K562 (cell line): ENCODE measurements around the gene POLR3GL. TPM values are rescaled to one million over a fixed set of nuclear protein-coding genes. Genes with fewer than 3 reads are reported as not detected.

ENCODE experiments used
- ATAC-seq: fragments of 200-7000 bp; cut with Tn5 transposase; 3 replicates; pipeline ENCODE4 v1.9.1; 2020; ENCODE audit warnings: moderate library complexity
- BruUV-seq: library from RNA; stranded (reverse); fragments of 400-500 nt; replicated peaks from 2 replicates; lab custom pipeline; 2021; lab: Mats Ljungman, UMichigan
- CTCF ChIA-PET: fragments of 300-600 bp; formaldehyde crosslinking; extraction: SDS; loops from one replicate; lab custom pipeline; 2021; ENCODE audit warnings: low intra/inter-chr PET ratio; lab: Yijun Ruan, JAX
- POLR2A ChIA-PET: fragments of 300-600, 350-650 bp; sonication (Branson Sonifier 250); formaldehyde crosslinking; extraction: SDS; loops from one replicate; lab custom pipeline; 2021; ENCODE audit warnings: antibody characterized with exemption, inconsistent platforms; lab: Yijun Ruan, JAX
- DNase-seq, 4 experiments: peaks; one replicate each; pipeline versions ENCODE4 v3.0.0 to v3.0.0-alpha.2; 2011 to 2018; ENCODE audit warnings: low spot score in 3 of 4, mixed read lengths in 3 of 4; ENCODE audit errors: extremely low read depth in 1 of 4
- FAIRE-seq: peaks from 2 replicates; lab custom pipeline; 2011; peaks lifted over from hg19 to GRCh38; lab: Jason Lieb, UNC
- H2AFZ ChIP-seq: 2 replicates; pipeline ENCODE4 v1.6.0; 2011; ENCODE audit warnings: low read depth, low read length, control low read depth, inconsistent platforms
- H3K27ac ChIP-seq: fragments of 200-600 bp; 3 replicates; pipeline ENCODE4 v1.8.0; 2011; ENCODE audit warnings: low read depth, mild to moderate bottlenecking, control low read depth, inconsistent platforms, low read length, moderate library complexity, mixed read lengths; ENCODE audit errors: extremely low read depth
- H3K27me3 ChIP-seq, 2 experiments: fragments of 300-600 bp in 1 of 2; 2 replicates in 1 of 2; 3 replicates in 1 of 2; pipeline versions ENCODE4 v1.6.0 to v1.8.0; 2011; ENCODE audit warnings: inconsistent platforms in 2 of 2, low read length in 2 of 2, mild to moderate bottlenecking in 1 of 2, mixed read lengths in 1 of 2, moderate library complexity in 1 of 2; ENCODE audit not compliant: control insufficient read depth in 2 of 2, insufficient read depth in 2 of 2
- H3K36me3 ChIP-seq: fragments of 300-600 bp; 3 replicates; pipeline ENCODE4 v1.8.0; 2011; ENCODE audit warnings: mild to moderate bottlenecking, low read length, inconsistent platforms; ENCODE audit not compliant: control insufficient read depth, insufficient read depth
- H3K4me1 ChIP-seq, 2 experiments: fragments of 200-600 bp in 1 of 2; replicated peaks in 1 of 2; 2 replicates in 1 of 2; 3 replicates in 1 of 2; pipeline versions ENCODE4 v1.5.1 to v1.8.0; 2011; ENCODE audit warnings: inconsistent platforms in 2 of 2, low read length in 2 of 2, mild to moderate bottlenecking in 1 of 2, mixed read lengths in 1 of 2, moderate library complexity in 1 of 2; ENCODE audit not compliant: control insufficient read depth in 2 of 2, insufficient read depth in 2 of 2
- H3K4me2 ChIP-seq: 2 replicates; pipeline ENCODE4 v1.6.1; 2011; ENCODE audit warnings: low read length, control low read depth, inconsistent platforms, mixed read lengths; ENCODE audit not compliant: insufficient read depth
- H3K4me3 ChIP-seq: fragments of 200-600 bp; sonication (generic), shearing (Covaris generic); 2 replicates; pipeline ENCODE4 v1.5.1; 2016; ENCODE audit warnings: control low read depth, inconsistent platforms
- H3K79me2 ChIP-seq: fragments of 200-600 bp; 3 replicates; pipeline ENCODE4 v1.8.0; 2011; ENCODE audit warnings: low read length, inconsistent platforms; ENCODE audit not compliant: control insufficient read depth, insufficient read depth
- H3K9ac ChIP-seq, 2 experiments: 2 replicates each; pipeline versions ENCODE4 v1.6.0 to v1.6.1; 2011; ENCODE audit warnings: low read depth in 2 of 2, low read length in 2 of 2, control low read depth in 1 of 2, inconsistent platforms in 1 of 2, mild to moderate bottlenecking in 1 of 2, mixed read lengths in 1 of 2; ENCODE audit not compliant: insufficient read depth in 1 of 2
- H3K9me1 ChIP-seq: one replicate; pipeline ENCODE4 v1.6.0; 2011; ENCODE audit warnings: inconsistent platforms, mild to moderate bottlenecking, low read length, moderate library complexity; ENCODE audit not compliant: control insufficient read depth, insufficient read depth
- H3K9me3 ChIP-seq: replicated peaks from 2 replicates; pipeline ENCODE4 v1.5.1; 2011; ENCODE audit warnings: low read depth, low read length, inconsistent platforms; ENCODE audit not compliant: control insufficient read depth, insufficient read depth
- H4K20me1 ChIP-seq: replicated peaks from 2 replicates; pipeline ENCODE4 v1.6.1; 2011; ENCODE audit warnings: low read length, inconsistent platforms, mixed read lengths; ENCODE audit not compliant: control insufficient read depth, insufficient read depth
- ARHGAP35 ChIP-seq: fragments of 450-650 bp; IDR thresholded peaks from 2 replicates; pipeline ENCODE4 v1.6.1; 2018; ENCODE audit not compliant: partially characterized antibody
- ETV1 ChIP-seq: fragments of 450-650 bp; conservative IDR thresholded peaks from 2 replicates; pipeline ENCODE4 v1.6.1; 2016; ENCODE audit warnings: missing genetic modification characterization, control low read depth, low read depth, missing compliant biosample characterization
- HDAC1 ChIP-seq, 2 experiments: fragments of 450-650 bp; IDR thresholded peaks; 2 replicates each; pipeline ENCODE4 v1.6.1; 2016 to 2017; ENCODE audit warnings: inconsistent platforms in 1 of 2, mild to moderate bottlenecking in 1 of 2, moderate library complexity in 1 of 2
- JUND ChIP-seq, 2 experiments: IDR thresholded peaks; 2 replicates in 1 of 2; 3 replicates in 1 of 2; pipeline ENCODE4 v1.6.1; 2011; ENCODE audit warnings: borderline replicate concordance in 2 of 2, low read depth in 2 of 2, low read length in 2 of 2, improper control_type of control experiment in 1 of 2, missing biosample characterization in 1 of 2, missing genetic modification characterization in 1 of 2, missing genetic modification reagents in 1 of 2
- MTA1 ChIP-seq: fragments of 450-650 bp; IDR thresholded peaks from 2 replicates; pipeline ENCODE4 v1.6.1; 2017; ENCODE audit warnings: borderline replicate concordance
- NR2C2 ChIP-seq, 2 experiments: fragments of 200-800 bp in 1 of 2; sonication (Bioruptor generic) in 1 of 2; sonication (generic) in 1 of 2; formaldehyde crosslinking in 1 of 2; IDR thresholded peaks; 2 replicates each; pipeline versions ENCODE4 v1.6.1 to v1.8.0; 2016 to 2022; ENCODE audit warnings: mild to moderate bottlenecking in 1 of 2, missing compliant biosample characterization in 1 of 2, missing genetic modification characterization in 1 of 2, missing genetic modification reagents in 1 of 2
- SRSF9 ChIP-seq: fragments of 200-400 bp; formaldehyde crosslinking; IDR thresholded peaks from 2 replicates; pipeline ENCODE4 v1.6.1; 2017; ENCODE audit warnings: low read depth, low read length, borderline replicate concordance
- ZBED1 ChIP-seq: IDR thresholded peaks from 2 replicates; pipeline ENCODE4 v1.6.1; 2014
- ZC3H11A ChIP-seq: IDR thresholded peaks from 2 replicates; pipeline ENCODE4 v1.6.1; 2012; ENCODE audit warnings: low read depth, low read length, improper control_type of control experiment
- ZZZ3 ChIP-seq: fragments of 450-650 bp; IDR thresholded peaks from 2 replicates; pipeline ENCODE4 v1.6.1; 2016; ENCODE audit warnings: antibody characterized with exemption, mild to moderate bottlenecking, moderate library complexity
- WGBS: fragments of 100-300 bp; shearing (Covaris generic); methylation state at CpG from one replicate; pipeline ENCODE4 v1.1.6; 2016; ENCODE audit warnings: low coverage, mixed read lengths; ENCODE audit not compliant: insufficient coverage; ENCODE audit errors: missing lambda C conversion rate; 5-methylcytosine and 5-hydroxymethylcytosine counted together
- in situ Hi-C: fragments of 300-500 bp; cut with MboI; formaldehyde crosslinking; loops from 4 replicates; pipeline ENCODE4 v1.15.0; 2018; ENCODE audit warnings: inconsistent platforms, mixed read lengths
- intact Hi-C: fragments of 100-400 bp; cut with micrococcal nuclease; formaldehyde crosslinking; loops from 2 replicates; pipeline ENCODE4 v1.14.2; 2022
- polyA plus RNA-seq, 8 experiments: library from polyadenylated mRNA; depleted of rRNA in 4 of 8; stranded (reverse) in 5 of 8; unstranded in 3 of 8; fragments of >200 nt; fragmentation: Nextera tagmentation in 2 of 8; fragmentation: Illumina TruSeq in 1 of 8; extraction: Ambion mirVana in 2 of 8; extraction: Trizol in 1 of 8; gene quantifications; 2 replicates each; pipeline versions ENCODE4 v1.2.1 to v1.2.3, GENCODE V29; 2011 to 2014; ENCODE audit warnings: inconsistent platforms in 1 of 8, missing spikeins in 1 of 8
- total RNA-seq, 7 experiments: library from RNA; depleted of rRNA in 6 of 7; stranded (reverse); fragments of >200 nt in 6 of 7; fragmentation: Illumina TruSeq in 2 of 7; extraction: Trizol in 2 of 7; gene quantifications; 2 replicates each; pipeline versions ENCODE4 v1.2.1 to v1.2.3, GENCODE V29; 2011 to 2021; ENCODE audit warnings: low replicate concordance in 1 of 7
- TF ChIP-seq, protein P1 (sequence below), 2 experiments: fragments of 450-650 bp in 1 of 2; IDR thresholded peaks; 2 replicates each; pipeline ENCODE4 v1.6.1; 2011 to 2017; ENCODE audit warnings: low read depth in 2 of 2, antibody characterized with exemption in 1 of 2, borderline replicate concordance in 1 of 2, low read length in 1 of 2, mild to moderate bottlenecking in 1 of 2, mixed read lengths in 1 of 2; ENCODE audit not compliant: control insufficient read depth in 1 of 2
- TF ChIP-seq, protein P2 (sequence below): sonication (generic); formaldehyde crosslinking; IDR thresholded peaks from 2 replicates; pipeline ENCODE4 v1.8.0; 2022; ENCODE audit warnings: mild to moderate bottlenecking, missing genetic modification reagents
- TF ChIP-seq, protein P3 (sequence below): fragments of 250-450 bp; sonication (Bioruptor Pico); IDR thresholded peaks from 2 replicates; pipeline ENCODE4 v1.8.0; 2021; ENCODE audit warnings: moderate library complexity, mild to moderate bottlenecking, inconsistent platforms
- TF ChIP-seq, protein P4 (sequence below): sonication (generic); formaldehyde crosslinking; IDR thresholded peaks from 2 replicates; pipeline ENCODE4 v1.8.0; 2022; ENCODE audit warnings: mild to moderate bottlenecking, missing genetic modification reagents

The POLR3GL gene
- total and polyA plus RNA-seq, 9 of the 15 experiments (the other 6 are each of a cell fraction or from before 2014, with no cell fraction given): 14.6 to 48.4 (median 38.2) TPM

DNA sequence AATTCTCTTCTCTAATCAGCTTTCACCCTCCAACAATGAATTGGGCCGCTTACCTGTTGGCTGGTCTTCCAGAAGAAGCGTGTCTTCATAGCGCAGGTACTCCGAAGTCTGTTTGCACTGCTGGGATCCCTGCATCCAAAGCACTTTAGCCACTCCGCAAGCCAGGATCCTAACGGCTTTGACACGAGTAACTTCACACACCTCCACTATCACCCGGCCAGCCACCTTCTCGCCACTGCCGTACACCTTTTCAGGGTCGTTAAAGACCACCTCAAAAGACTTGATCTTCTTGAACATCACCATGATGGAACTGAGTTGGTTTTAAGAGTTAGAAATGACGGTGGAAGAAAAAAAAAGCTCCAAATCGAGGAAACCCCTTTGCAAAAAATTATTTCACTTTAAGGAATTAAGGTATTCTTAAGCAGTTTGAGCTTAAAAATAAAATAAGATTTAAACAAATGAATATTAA, 31.5 kb downstream of the POLR3GL start:
- Histone ChIP-seq H3K4me1 (peaks cover 14 to 31% of the 10 kb centered on the region in 2 experiments; a peak in 3 of 5 replicates), H3K9me3 (no peaks in the 10 kb centered on the region), H4K20me1 (peaks cover 44% of the 10 kb centered on the region), H3K4me3 (peak overlapping the region; percentile 85), H3K27me3 (no peaks in the 10 kb centered on the region), H3K27ac (peak overlapping the region; percentile 99), H3K9ac (peak overlapping the region; percentile 94 to 100), H2AFZ (no peak overlapping the region), H3K79me2 (peaks cover 71% of the 10 kb centered on the region), H3K36me3 (peaks cover 44% of the 10 kb centered on the region), H3K4me2 (peak overlapping the region; percentile 97), H3K9me1 (peaks cover 3% of the 10 kb centered on the region)
- DNase-seq (peak in 3 of 4 experiments; percentile 36 to 66 (median 39)), ATAC-seq (peak; percentile 16), FAIRE-seq (no peak)
- BruUV-seq: no TSS peak
- CTCF ChIA-PET: interaction anchor here (1.4 kb wide), 1 partner anchor 12 kb away, joined by 4 read pairs; no protein-coding TSS in a partner anchor
- under 1% methylated on average over 13 of the region's 13 CpGs for WGBS
- POLR2A ChIA-PET: interaction anchor here (0.7 to 14.0 kb wide), 13 partner anchors 11 to 89 kb away, joined by 3 to 320 read pairs (median 6); partner anchors contain the start of genes ANKRD34A, HJV, LIX1L and POLR3GL
- in situ Hi-C loops: no loop called here
- intact Hi-C loops: loop anchor here (1.0 kb wide), 2 partner anchors 11 to 17 kb away; no protein-coding TSS in a partner anchor
- TF ChIP-seq ARHGAP35 (peak; percentile 79), ZBED1 (no peak; the same call in 1 of the 2 replicates), MTA1 (0 out of 2 replicates have a peak, but pooled peaks have one; percentile 16), NR2C2 (CRISPR knock-in tag; IDR thresholded peaks at IDR 0.05) (0 out of 2 replicates have a peak, but pooled peaks have one; percentile 29), NR2C2 (tag; IDR thresholded peaks at IDR 0.05) (no peak), JUND (IDR thresholded peaks at IDR 0.05; ENCODE audit: borderline replicate concordance, low read depth, low read length) (0 out of 2 replicates have a peak, but pooled peaks have one; percentile 2), JUND (tag; IDR thresholded peaks at IDR 0.05; ENCODE audit: borderline replicate concordance, low read depth, low read length) (no peak), ZZZ3 (no peak), HDAC1 (IDR thresholded peaks at IDR 0.05) (peak in 1 of 2 experiments; percentile 58; a peak in 1 of 4 replicates), ETV1 (tag) (no peak), ZC3H11A (no peak), SRSF9 (no peak)
- TF ChIP-seq, protein P1, sequence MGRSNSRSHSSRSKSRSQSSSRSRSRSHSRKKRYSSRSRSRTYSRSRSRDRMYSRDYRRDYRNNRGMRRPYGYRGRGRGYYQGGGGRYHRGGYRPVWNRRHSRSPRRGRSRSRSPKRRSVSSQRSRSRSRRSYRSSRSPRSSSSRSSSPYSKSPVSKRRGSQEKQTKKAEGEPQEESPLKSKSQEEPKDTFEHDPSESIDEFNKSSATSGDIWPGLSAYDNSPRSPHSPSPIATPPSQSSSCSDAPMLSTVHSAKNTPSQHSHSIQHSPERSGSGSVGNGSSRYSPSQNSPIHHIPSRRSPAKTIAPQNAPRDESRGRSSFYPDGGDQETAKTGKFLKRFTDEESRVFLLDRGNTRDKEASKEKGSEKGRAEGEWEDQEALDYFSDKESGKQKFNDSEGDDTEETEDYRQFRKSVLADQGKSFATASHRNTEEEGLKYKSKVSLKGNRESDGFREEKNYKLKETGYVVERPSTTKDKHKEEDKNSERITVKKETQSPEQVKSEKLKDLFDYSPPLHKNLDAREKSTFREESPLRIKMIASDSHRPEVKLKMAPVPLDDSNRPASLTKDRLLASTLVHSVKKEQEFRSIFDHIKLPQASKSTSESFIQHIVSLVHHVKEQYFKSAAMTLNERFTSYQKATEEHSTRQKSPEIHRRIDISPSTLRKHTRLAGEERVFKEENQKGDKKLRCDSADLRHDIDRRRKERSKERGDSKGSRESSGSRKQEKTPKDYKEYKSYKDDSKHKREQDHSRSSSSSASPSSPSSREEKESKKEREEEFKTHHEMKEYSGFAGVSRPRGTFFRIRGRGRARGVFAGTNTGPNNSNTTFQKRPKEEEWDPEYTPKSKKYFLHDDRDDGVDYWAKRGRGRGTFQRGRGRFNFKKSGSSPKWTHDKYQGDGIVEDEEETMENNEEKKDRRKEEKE (IDR thresholded peaks at IDR 0.05; ENCODE audit: borderline replicate concordance in 1 of 2, control insufficient read depth in 1 of 2, low read depth in 2 of 2, low read length in 1 of 2): 0 out of 4 replicates have a peak, but pooled peaks of 1 of the 2 experiments have one; percentile 60
- TF ChIP-seq, protein P2, sequence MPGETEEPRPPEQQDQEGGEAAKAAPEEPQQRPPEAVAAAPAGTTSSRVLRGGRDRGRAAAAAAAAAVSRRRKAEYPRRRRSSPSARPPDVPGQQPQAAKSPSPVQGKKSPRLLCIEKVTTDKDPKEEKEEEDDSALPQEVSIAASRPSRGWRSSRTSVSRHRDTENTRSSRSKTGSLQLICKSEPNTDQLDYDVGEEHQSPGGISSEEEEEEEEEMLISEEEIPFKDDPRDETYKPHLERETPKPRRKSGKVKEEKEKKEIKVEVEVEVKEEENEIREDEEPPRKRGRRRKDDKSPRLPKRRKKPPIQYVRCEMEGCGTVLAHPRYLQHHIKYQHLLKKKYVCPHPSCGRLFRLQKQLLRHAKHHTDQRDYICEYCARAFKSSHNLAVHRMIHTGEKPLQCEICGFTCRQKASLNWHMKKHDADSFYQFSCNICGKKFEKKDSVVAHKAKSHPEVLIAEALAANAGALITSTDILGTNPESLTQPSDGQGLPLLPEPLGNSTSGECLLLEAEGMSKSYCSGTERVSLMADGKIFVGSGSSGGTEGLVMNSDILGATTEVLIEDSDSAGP: 0 out of 2 replicates have a peak, but pooled peaks have one; percentile 48
- TF ChIP-seq, protein P3, sequence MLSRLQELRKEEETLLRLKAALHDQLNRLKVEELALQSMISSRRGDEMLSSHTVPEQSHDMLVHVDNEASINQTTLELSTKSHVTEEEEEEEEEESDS: no peak
- TF ChIP-seq, protein P4, sequence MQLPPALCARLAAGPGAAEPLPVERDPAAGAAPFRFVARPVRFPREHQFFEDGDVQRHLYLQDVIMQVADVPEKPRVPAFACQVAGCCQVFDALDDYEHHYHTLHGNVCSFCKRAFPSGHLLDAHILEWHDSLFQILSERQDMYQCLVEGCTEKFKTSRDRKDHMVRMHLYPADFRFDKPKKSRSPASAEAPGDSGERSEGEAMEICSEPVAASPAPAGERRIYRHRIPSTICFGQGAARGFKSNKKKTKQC (CRISPR knock-in tag): no peak
